Sigmoid colon (tissue), 4 donors: ENCODE measurements around the gene DDX43.

Experiments
- EP300 ChIP-seq, 4 donors: sonication (generic); formaldehyde crosslinking; IDR thresholded peaks; one replicate each; pipeline ENCODE4 v1.6.1; 2017; ENCODE audit warnings: antibody characterized with exemption in 4 of 4
- POLR2A ChIP-seq, 2 donors: fragments of 450-650 bp; IDR thresholded peaks; one replicate each; pipeline ENCODE4 v1.6.1; 2016; ENCODE audit warnings: antibody characterized with exemption in 2 of 2, mild to moderate bottlenecking in 2 of 2, moderate library complexity in 2 of 2
- POLR2AphosphoS5 ChIP-seq, 4 donors: sonication (generic); formaldehyde crosslinking; IDR thresholded peaks; one replicate each; pipeline ENCODE4 v1.6.1; 2017; ENCODE audit warnings: antibody characterized with exemption in 4 of 4
- TF ChIP-seq, protein P1 (sequence below), 4 experiments: fragments of 450-650 bp in 3 of 4; fragments of 200-600 bp in 1 of 4; IDR thresholded peaks; one replicate each; pipeline ENCODE4 v1.5.1; 2016 to 2019; ENCODE audit warnings: antibody characterized with exemption in 4 of 4, mild to moderate bottlenecking in 3 of 4, moderate library complexity in 2 of 4

GRCh38 chr6:73371984-73372383, 22.6 kb upstream of the DDX43 start:
- TF ChIP-seq, protein P1, sequence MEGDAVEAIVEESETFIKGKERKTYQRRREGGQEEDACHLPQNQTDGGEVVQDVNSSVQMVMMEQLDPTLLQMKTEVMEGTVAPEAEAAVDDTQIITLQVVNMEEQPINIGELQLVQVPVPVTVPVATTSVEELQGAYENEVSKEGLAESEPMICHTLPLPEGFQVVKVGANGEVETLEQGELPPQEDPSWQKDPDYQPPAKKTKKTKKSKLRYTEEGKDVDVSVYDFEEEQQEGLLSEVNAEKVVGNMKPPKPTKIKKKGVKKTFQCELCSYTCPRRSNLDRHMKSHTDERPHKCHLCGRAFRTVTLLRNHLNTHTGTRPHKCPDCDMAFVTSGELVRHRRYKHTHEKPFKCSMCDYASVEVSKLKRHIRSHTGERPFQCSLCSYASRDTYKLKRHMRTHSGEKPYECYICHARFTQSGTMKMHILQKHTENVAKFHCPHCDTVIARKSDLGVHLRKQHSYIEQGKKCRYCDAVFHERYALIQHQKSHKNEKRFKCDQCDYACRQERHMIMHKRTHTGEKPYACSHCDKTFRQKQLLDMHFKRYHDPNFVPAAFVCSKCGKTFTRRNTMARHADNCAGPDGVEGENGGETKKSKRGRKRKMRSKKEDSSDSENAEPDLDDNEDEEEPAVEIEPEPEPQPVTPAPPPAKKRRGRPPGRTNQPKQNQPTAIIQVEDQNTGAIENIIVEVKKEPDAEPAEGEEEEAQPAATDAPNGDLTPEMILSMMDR (IDR thresholded peaks at IDR 0.05), result no peak
- no peak for TF ChIP-seq POLR2AphosphoS5 (IDR thresholded peaks at IDR 0.05)
- no peak for TF ChIP-seq POLR2A (IDR thresholded peaks at IDR 0.05)
- no peak for TF ChIP-seq EP300 (IDR thresholded peaks at IDR 0.05)
